Measurements from ENCODE around the gene SPOCD1. TPM values are rescaled to one million over a fixed set of nuclear protein-coding genes. Genes with fewer than 3 reads are reported as not detected.

Gene SPOCD1
- total and polyA plus RNA-seq, 2 of the 4 experiments (the other 2 are of a cell fraction): 59.7 to 132 TPM

DNA sequence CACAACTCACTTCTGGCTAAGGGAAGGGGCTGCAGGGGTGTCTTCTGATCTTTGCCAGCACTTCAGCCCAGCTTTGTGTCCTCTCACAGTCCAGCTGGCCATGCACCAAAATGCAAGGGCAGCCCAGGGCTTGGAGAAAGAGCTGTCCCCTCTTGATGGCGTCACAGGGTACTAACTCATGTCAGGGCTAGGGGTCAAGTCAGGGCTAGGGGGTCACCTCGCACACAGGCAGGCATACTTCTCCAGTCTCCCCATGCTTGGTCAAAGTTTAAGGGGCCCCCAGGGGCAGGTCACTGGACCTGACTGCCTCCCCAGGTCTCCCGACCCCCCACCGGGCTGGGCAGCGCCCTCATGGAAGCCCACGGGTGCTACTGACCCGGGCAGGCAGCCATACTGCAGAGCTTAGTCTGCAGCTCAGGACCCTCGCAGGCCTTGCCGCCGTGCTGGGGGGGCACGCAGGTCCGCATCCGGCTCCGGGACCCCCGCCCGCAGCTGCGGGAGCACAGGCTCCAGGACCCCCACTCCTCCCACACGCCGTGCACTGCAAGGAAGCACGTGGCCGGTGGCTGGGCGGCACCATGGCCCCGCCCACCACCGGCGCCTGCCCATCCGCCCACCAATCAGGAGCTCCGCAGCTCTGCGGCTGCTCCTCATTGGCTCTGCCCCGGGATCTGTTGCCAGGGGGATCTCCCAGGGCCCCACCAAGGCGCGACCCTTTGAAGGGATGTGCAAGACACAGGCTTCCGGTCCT, 73.2 kb downstream of the SPOCD1 start:
- H3K9me1 ChIP-seq (ENCODE audit: insufficient read depth, low read length): peaks cover 2% of the 10 kb centered on the region; the same call in 1 of the 2 replicates
- ATAC-seq (ENCODE audit: low read depth) (no peak), DNase-seq (no peak)
- no peak overlapping the region for H3K27ac ChIP-seq (ENCODE audit: insufficient read depth, low read length)
- H3K9ac ChIP-seq (ENCODE audit: low read depth, low read length): no peak overlapping the region
- no peak overlapping the region for H2BK15ac ChIP-seq (ENCODE audit: low read depth, low read length)
- peaks cover 8% of the 10 kb centered on the region; the same call in 1 of the 2 replicates for H3K36me3 ChIP-seq (ENCODE audit: control insufficient read depth, insufficient read depth, low read length)
- H2BK120ac ChIP-seq (ENCODE audit: low read depth, low read length): no peak overlapping the region
- no peak overlapping the region for H2BK20ac ChIP-seq (ENCODE audit: low read depth, low read length)
- no peak overlapping the region for H4K91ac ChIP-seq (ENCODE audit: insufficient read depth, low read depth, low read length)
- peaks cover 6% of the 10 kb centered on the region; the same call in 1 of the 2 replicates for H3K4me1 ChIP-seq (ENCODE audit: control insufficient read depth, insufficient read depth, low read length)
- H4K5ac ChIP-seq (ENCODE audit: low read depth, low read length): no peak overlapping the region
- H3K56ac ChIP-seq (ENCODE audit: extremely low read depth, insufficient read depth, low read length): no peak overlapping the region
- dilution Hi-C loops (cut with HindIII; ENCODE audit: low sequenced_read_pairs, unreplicated experiment) (no loop called here), in situ Hi-C loops (cut with MboI; ENCODE audit: low sequenced_read_pairs) (loop anchor here (10.0 kb wide), 1 partner anchor 78 kb away; no protein-coding TSS in a partner anchor), intact Hi-C loops (cut with micrococcal nuclease) (no loop called here)
- POLR2A ChIA-PET (ENCODE audit: unreplicated experiment): no interaction called here
- no peak overlapping the region for H2BK5ac ChIP-seq (ENCODE audit: low read depth, low read length, poor library complexity, severe bottlenecking)
- no peaks in the 10 kb centered on the region for H3K79me1 ChIP-seq (ENCODE audit: low read depth in 1 of 2, low read length in 2 of 2)
- no peak overlapping the region for H2AK5ac ChIP-seq (ENCODE audit: low read depth, low read length)
- BruUV-seq (replicated peaks): no TSS peak
- TF ChIP-seq CHD1 (IDR thresholded peaks at IDR 0.05; ENCODE audit: low read depth, low read length) (no peak), NFE2L2 (IDR thresholded peaks at IDR 0.05; ENCODE audit: low read depth, low read length) (no peak), CEBPB (IDR thresholded peaks at IDR 0.05; ENCODE audit: low read depth, low read length) (no peak), RFX5 (IDR thresholded peaks at IDR 0.05; ENCODE audit: low read depth, low read length) (no peak), BHLHE40 (IDR thresholded peaks at IDR 0.05; ENCODE audit: low read depth, low read length) (no peak)
- TF ChIP-seq, protein P1, sequence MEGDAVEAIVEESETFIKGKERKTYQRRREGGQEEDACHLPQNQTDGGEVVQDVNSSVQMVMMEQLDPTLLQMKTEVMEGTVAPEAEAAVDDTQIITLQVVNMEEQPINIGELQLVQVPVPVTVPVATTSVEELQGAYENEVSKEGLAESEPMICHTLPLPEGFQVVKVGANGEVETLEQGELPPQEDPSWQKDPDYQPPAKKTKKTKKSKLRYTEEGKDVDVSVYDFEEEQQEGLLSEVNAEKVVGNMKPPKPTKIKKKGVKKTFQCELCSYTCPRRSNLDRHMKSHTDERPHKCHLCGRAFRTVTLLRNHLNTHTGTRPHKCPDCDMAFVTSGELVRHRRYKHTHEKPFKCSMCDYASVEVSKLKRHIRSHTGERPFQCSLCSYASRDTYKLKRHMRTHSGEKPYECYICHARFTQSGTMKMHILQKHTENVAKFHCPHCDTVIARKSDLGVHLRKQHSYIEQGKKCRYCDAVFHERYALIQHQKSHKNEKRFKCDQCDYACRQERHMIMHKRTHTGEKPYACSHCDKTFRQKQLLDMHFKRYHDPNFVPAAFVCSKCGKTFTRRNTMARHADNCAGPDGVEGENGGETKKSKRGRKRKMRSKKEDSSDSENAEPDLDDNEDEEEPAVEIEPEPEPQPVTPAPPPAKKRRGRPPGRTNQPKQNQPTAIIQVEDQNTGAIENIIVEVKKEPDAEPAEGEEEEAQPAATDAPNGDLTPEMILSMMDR (conservative IDR thresholded peaks at IDR 0.05; ENCODE audit: low read depth, low read length): no peak
- no peak overlapping the region for H3K4me2 ChIP-seq (ENCODE audit: low read depth, low read length)
- H3K27me3 ChIP-seq (ENCODE audit: control insufficient read depth, insufficient read depth, low read length): no peaks in the 10 kb centered on the region
- no peak overlapping the region for H3K4ac ChIP-seq (ENCODE audit: low read depth, low read length)
- H4K20me1 ChIP-seq (ENCODE audit: insufficient read depth, low read length): peaks cover 20% of the 10 kb centered on the region
- no peak overlapping the region for H4K8ac ChIP-seq (ENCODE audit: low read depth in 2 of 2, low read length in 2 of 2)
- H3K9me3 ChIP-seq (ENCODE audit: control insufficient read depth, insufficient read depth, low read length): no peaks in the 10 kb centered on the region
- no peak overlapping the region for H3K18ac ChIP-seq (ENCODE audit: low read depth, low read length)
- H2AFZ ChIP-seq (replicated peaks; ENCODE audit: low read length, poor library complexity): no peak overlapping the region
- H3K4me3 ChIP-seq (ENCODE audit: insufficient read depth, low read depth, low read length): no peak overlapping the region
- H3K14ac ChIP-seq (replicated peaks; ENCODE audit: low read depth, low read length): no peak overlapping the region
- CTCF ChIA-PET: no interaction called here
- no peak overlapping the region for H2AK9ac ChIP-seq (replicated peaks; ENCODE audit: low read depth, low read length, poor library complexity)
- WGBS, 2 experiments (ENCODE audit: extremely low coverage in 2 of 2, insufficient read length in 1 of 2): 85% methylated on average over 12 of the region's 32 CpGs; no CpG with 5 or more reads in 1 of the 2 experiments
- no peak overlapping the region for H3K23ac ChIP-seq (ENCODE audit: low read depth, low read length)

Small RNAs within 50 kb of the gene (microRNA-seq; reads per million reads assigned to microRNA genes)
- 0.37 to 2.1 reads per million in 2 experiments for gene MIR4254 (ENCODE audit: insufficient read depth in 1 of 2, insufficient read length in 1 of 2, unreplicated experiment in 1 of 2)

Small RNAs within 50 kb of the gene (small RNA-seq; reads per million reads assigned to genes)
- 0 to 1.1 (median 0) reads per million in 5 experiments for gene MIR4254

Other genes starting within 250 kb of the SPOCD1 start
- 0.54 and 0.56 TPM in 2 replicates for gene TINAGL1, start 239.5 kb downstream of the SPOCD1 start, total RNA-seq (2012; rRNA removed)
- gene TINAGL1, start 239.5 kb downstream of the SPOCD1 start, polyA plus RNA-seq (2012; rRNA removed): 1.4 and 1.5 TPM in 2 replicates
- gene HCRTR1, start 198.3 kb downstream of the SPOCD1 start, total RNA-seq (2012; rRNA removed): not detected in 2 replicates
- not detected in 2 replicates for gene HCRTR1, start 198.3 kb downstream of the SPOCD1 start, polyA plus RNA-seq (2012; rRNA removed)
- gene PEF1, start 171.1 kb downstream of the SPOCD1 start, total RNA-seq (2012; rRNA removed): 90.0 and 104 TPM in 2 replicates
- 84.2 TPM in 2 replicates for gene PEF1, start 171.1 kb downstream of the SPOCD1 start, polyA plus RNA-seq (2012; rRNA removed)
- 28.6 and 34.2 TPM in 2 replicates for gene COL16A1, start 112.0 kb downstream of the SPOCD1 start, total RNA-seq (2012; rRNA removed)
- gene COL16A1, start 112.0 kb downstream of the SPOCD1 start, polyA plus RNA-seq (2012; rRNA removed): 62.8 and 65.2 TPM in 2 replicates
- 2.2 and 2.5 TPM in 2 replicates for gene ADGRB2, start 51.7 kb downstream of the SPOCD1 start, total RNA-seq (2012; rRNA removed)
- 11.9 TPM in 2 replicates for gene ADGRB2, start 51.7 kb downstream of the SPOCD1 start, polyA plus RNA-seq (2012; rRNA removed)
- gene PTP4A2, start 122.3 kb upstream of the SPOCD1 start, total RNA-seq (2012; rRNA removed): 328 and 537 TPM in 2 replicates
- 99.8 and 135 TPM in 2 replicates for gene PTP4A2, start 122.3 kb upstream of the SPOCD1 start, polyA plus RNA-seq (2012; rRNA removed)
- gene KHDRBS1, start 197.8 kb upstream of the SPOCD1 start, total RNA-seq (2012; rRNA removed): 33.7 and 39.7 TPM in 2 replicates
- 52.6 and 67.6 TPM in 2 replicates for gene KHDRBS1, start 197.8 kb upstream of the SPOCD1 start, polyA plus RNA-seq (2012; rRNA removed)